RPMI7951 (cell line): Measurements from ENCODE around the gene RNF123. TPM values are rescaled to one million over a fixed set of nuclear protein-coding genes. Genes with fewer than 3 reads are reported as not detected.

Experiments used
- DNase-seq: peaks from one replicate; pipeline ENCODE4 v3.0.0-alpha.2; 2012; ENCODE audit warnings: low read depth
- total RNA-seq: library from RNA; depleted of rRNA; stranded (reverse); fragments of >200 nt; shearing (Covaris generic); gene quantifications from 2 replicates; pipeline ENCODE4 v1.2.3, GENCODE V29; 2014; rRNA removed

Gene RNF123
- total RNA-seq, result 11.0 and 17.4 TPM in 2 replicates

- DNase-seq, result peak; percentile 88
Observed at GRCh38 chr3:49689046-49689907, at the start of gene RNF123, which contains the start of gene MST1. Gene RNF123, plus strand, starts transcription at chr3:49689557. Its CDS starts 1,609 bp downstream, at chr3:49691166. Gene MST1, minus strand, starts transcription at chr3:49689474. Its CDS starts 783 bp downstream, at chr3:49688691.

- DNase-seq, result no peak
Observed at GRCh38 chr3:49641292-49641691, 48.1 kb upstream of the RNF123 start.

GRCh38 chr3:49641921-49642707 lies 47.2 kb upstream of the RNF123 start:
- DNase-seq, result no peak

- no peak for DNase-seq
Observed at GRCh38 chr3:49642708-49643145, 46.6 kb upstream of the RNF123 start.

GRCh38 chr3:49644684-49645083 lies 44.7 kb upstream of the RNF123 start:
- no peak for DNase-seq

- DNase-seq, result no peak
Observed at GRCh38 chr3:49646236-49646635, 43.1 kb upstream of the RNF123 start.

- DNase-seq, result no peak
Observed at GRCh38 chr3:49647741-49648140, 41.6 kb upstream of the RNF123 start.

- DNase-seq, result no peak
Observed at GRCh38 chr3:49648354-49649019, 40.9 kb upstream of the RNF123 start.

GRCh38 chr3:49649576-49649975 lies 39.8 kb upstream of the RNF123 start:
- DNase-seq, result no peak

GRCh38 chr3:49650177-49650576 lies 39.2 kb upstream of the RNF123 start:
- no peak for DNase-seq

- no peak for DNase-seq
Observed at GRCh38 chr3:49650637-49651036, 38.7 kb upstream of the RNF123 start.

GRCh38 chr3:49652218-49652902 lies 37.0 kb upstream of the RNF123 start:
- no peak for DNase-seq

GRCh38 chr3:49652903-49653415 lies 36.4 kb upstream of the RNF123 start:
- DNase-seq, result no peak

GRCh38 chr3:49653621-49654020 lies 35.7 kb upstream of the RNF123 start:
- no peak for DNase-seq

GRCh38 chr3:49654176-49654825 lies 35.1 kb upstream of the RNF123 start:
- DNase-seq, result no peak

- no peak for DNase-seq
Observed at GRCh38 chr3:49654955-49655556, 34.3 kb upstream of the RNF123 start.

GRCh38 chr3:49655731-49656285 lies 33.5 kb upstream of the RNF123 start:
- DNase-seq, result no peak

- no peak for DNase-seq
Observed at GRCh38 chr3:49656541-49657112, 32.7 kb upstream of the RNF123 start.

- no peak for DNase-seq
Observed at GRCh38 chr3:49657208-49657915, 32.0 kb upstream of the RNF123 start.
